GM23338 (cell line): ENCODE measurements around the gene CDCP1. TPM values are rescaled to one million over a fixed set of nuclear protein-coding genes. Genes with fewer than 3 reads are reported as not detected.

Experiments
- ATAC-seq: fragments of 200-7000 bp; cut with Tn5 transposase; 3 replicates; pipeline ENCODE4 v1.9.1; 2020
- DNase-seq: peaks from one replicate; pipeline ENCODE4 v3.0.0-alpha.2; 2015; ENCODE audit warnings: low spot score
- H2AFZ ChIP-seq: fragments of 200-600 bp; sonication (generic); 2 replicates; pipeline ENCODE4 v1.8.0; 2016; ENCODE audit warnings: antibody characterized with exemption, mild to moderate bottlenecking, moderate library complexity
- H3F3A ChIP-seq: fragments of 200-600 bp; sonication (generic); replicated peaks from 2 replicates; pipeline ENCODE4 v1.8.0; 2017; ENCODE audit warnings: antibody characterized with exemption, mixed run types, low read depth
- H3K27ac ChIP-seq: fragments of 200-600 bp; sonication (generic); 2 replicates; pipeline ENCODE4 v1.6.1; 2016; ENCODE audit warnings: low read depth
- H3K27me3 ChIP-seq: fragments of 200-600 bp; sonication (generic); 2 replicates; pipeline ENCODE4 v1.8.0; 2016; ENCODE audit warnings: mild to moderate bottlenecking, mixed run types, moderate library complexity; ENCODE audit not compliant: insufficient read depth
- H3K36me3 ChIP-seq: fragments of 200-600 bp; sonication (generic); 2 replicates; pipeline ENCODE4 v1.8.0; 2016; ENCODE audit warnings: mild to moderate bottlenecking; ENCODE audit not compliant: insufficient read depth
- H3K4me1 ChIP-seq: fragments of 200-600 bp; sonication (generic); 2 replicates; pipeline ENCODE4 v1.8.0; 2016; ENCODE audit warnings: mild to moderate bottlenecking, moderate library complexity; ENCODE audit not compliant: insufficient read depth
- H3K4me2 ChIP-seq: fragments of 200-600 bp; sonication (generic); 2 replicates; pipeline ENCODE4 v1.7.1; 2017; ENCODE audit warnings: mixed run types
- H3K4me3 ChIP-seq: fragments of 200-600 bp; sonication (generic); 2 replicates; pipeline ENCODE4 v1.6.1; 2016; ENCODE audit warnings: mixed run types
- H3K79me2 ChIP-seq: fragments of 200-600 bp; sonication (generic); replicated peaks from 2 replicates; pipeline ENCODE4 v1.8.0; 2017; ENCODE audit warnings: mild to moderate bottlenecking; ENCODE audit not compliant: insufficient read depth
- H3K9me2 ChIP-seq: fragments of 200-600 bp; sonication (generic); 2 replicates; pipeline ENCODE4 v1.8.0; 2017; ENCODE audit not compliant: insufficient read depth
- H4K20me1 ChIP-seq: fragments of 200-600 bp; sonication (generic); replicated peaks from 2 replicates; pipeline ENCODE4 v1.8.0; 2017; ENCODE audit warnings: mild to moderate bottlenecking; ENCODE audit not compliant: insufficient read depth
- H3K27ac Mint-ChIP-seq: 2 replicates; pipeline ENCODE4 v1.8.0; 2020; ENCODE audit warnings: inconsistent platforms, mild to moderate bottlenecking, moderate library complexity, mixed read lengths
- H3K27me3 Mint-ChIP-seq: 3 replicates; pipeline ENCODE4 v1.8.0; 2022; ENCODE audit warnings: low read depth, mild to moderate bottlenecking, moderate library complexity, mixed read lengths, inconsistent platforms; ENCODE audit not compliant: insufficient read depth, poor library complexity
- H3K36me3 Mint-ChIP-seq: 3 replicates; pipeline ENCODE4 v1.8.0; 2021; ENCODE audit warnings: low read depth, mild to moderate bottlenecking, inconsistent platforms, moderate library complexity, mixed read lengths
- H3K4me1 Mint-ChIP-seq: 3 replicates; pipeline ENCODE4 v1.8.0; 2020; ENCODE audit warnings: mild to moderate bottlenecking, inconsistent platforms, mixed read lengths
- H3K4me3 Mint-ChIP-seq: 3 replicates; pipeline ENCODE4 v1.8.0; 2021; ENCODE audit warnings: moderate library complexity, mild to moderate bottlenecking, inconsistent platforms, mixed read lengths
- H3K9me3 Mint-ChIP-seq: 3 replicates; pipeline ENCODE4 v1.8.0; 2020; ENCODE audit warnings: moderate library complexity, mild to moderate bottlenecking, inconsistent platforms, mixed read lengths
- CREB1 ChIP-seq: fragments of 250-450 bp; sonication (Bioruptor Pico); IDR thresholded peaks from 2 replicates; pipeline ENCODE4 v1.5.0; 2020; ENCODE audit warnings: low read depth, mild to moderate bottlenecking, moderate library complexity
- CTCF ChIP-seq, 2 experiments: fragments of 200-600 bp in 1 of 2; sonication (generic) in 1 of 2; conservative IDR thresholded peaks; 2 replicates each; pipeline versions ENCODE4 v1.5.1 to v1.6.1; 2016 to 2017; ENCODE audit warnings: antibody characterized with exemption in 2 of 2, low read depth in 2 of 2, mild to moderate bottlenecking in 2 of 2, moderate library complexity in 1 of 2
- ETS1 ChIP-seq: IDR thresholded peaks from 2 replicates; pipeline ENCODE4 v1.6.1; 2016; ENCODE audit warnings: antibody characterized with exemption
- EZH2 ChIP-seq: fragments of 200-600 bp; sonication (generic); IDR thresholded peaks from one replicate; pipeline ENCODE4 v1.8.0; 2017; ENCODE audit warnings: antibody characterized with exemption, mild to moderate bottlenecking, low read depth; ENCODE audit not compliant: unreplicated experiment
- EZH2phosphoT487 ChIP-seq: fragments of 200-600 bp; sonication (generic); IDR thresholded peaks from one replicate; pipeline ENCODE4 v1.8.1; 2018; ENCODE audit warnings: antibody characterized with exemption; ENCODE audit not compliant: unreplicated experiment
- JUNB ChIP-seq: IDR thresholded peaks from one replicate; pipeline ENCODE4 v1.6.1; 2016; ENCODE audit warnings: antibody characterized with exemption; ENCODE audit not compliant: unreplicated experiment
- NANOG ChIP-seq: IDR thresholded peaks from 2 replicates; pipeline ENCODE4 v1.6.1; 2016; ENCODE audit warnings: antibody characterized with exemption, borderline replicate concordance
- POLR2AphosphoS5 ChIP-seq: IDR thresholded peaks from 2 replicates; pipeline ENCODE4 v1.6.1; 2016; ENCODE audit warnings: antibody characterized with exemption, low read depth
- REST ChIP-seq: IDR thresholded peaks from one replicate; pipeline ENCODE4 v1.6.1; 2018; ENCODE audit warnings: antibody characterized with exemption; ENCODE audit not compliant: unreplicated experiment
- STAT1 ChIP-seq: IDR thresholded peaks from one replicate; pipeline ENCODE4 v1.6.1; 2016; ENCODE audit warnings: antibody characterized with exemption; ENCODE audit not compliant: unreplicated experiment
- ZNF114 ChIP-seq: fragments of 250-450 bp; sonication (Bioruptor Pico); IDR thresholded peaks from 2 replicates; pipeline ENCODE4 v1.5.0; 2020; ENCODE audit warnings: mild to moderate bottlenecking, moderate library complexity
- ZNF331 ChIP-seq: fragments of 250-450 bp; sonication (Bioruptor Pico); IDR thresholded peaks from 2 replicates; pipeline ENCODE4 v1.5.0; 2020; ENCODE audit warnings: low read depth, mild to moderate bottlenecking, moderate library complexity
- ZNF462 ChIP-seq: fragments of 250-450 bp; sonication (Bioruptor Pico); IDR thresholded peaks from 2 replicates; pipeline ENCODE4 v1.5.0; 2020; ENCODE audit warnings: mild to moderate bottlenecking, moderate library complexity
- polyA plus RNA-seq: library from polyadenylated mRNA; unstranded; fragments of >200 nt; fragmentation: Nextera tagmentation; extraction: Ambion mirVana; gene quantifications from 2 replicates; pipeline ENCODE4 v1.2.1, GENCODE V29; 2016
- total RNA-seq: library from RNA; depleted of rRNA; stranded (reverse); fragments of >200 nt; shearing (Covaris generic); gene quantifications from 2 replicates; pipeline ENCODE4 v1.2.3, GENCODE V29; 2014

The CDCP1 gene
- total and polyA plus RNA-seq, 2 experiments from 2014 or later = 7.7 to 20.1 TPM

- Mint-ChIP-seq H3K9me3 (no peaks in the 10 kb centered on the region), H3K4me1 (peaks cover 11% of the 10 kb centered on the region), H3K27me3 (peaks cover 18% of the 10 kb centered on the region), H3K4me3 (no peak overlapping the region), H3K27ac (no peak overlapping the region), H3K36me3 (no peaks in the 10 kb centered on the region)
- no peak for TF ChIP-seq NANOG
- no peak for TF ChIP-seq POLR2AphosphoS5
- no peak for TF ChIP-seq EZH2
- TF ChIP-seq REST = no peak
- no peak for TF ChIP-seq ZNF331
- TF ChIP-seq ETS1 = no peak
- no peak for TF ChIP-seq ZNF462 (CRISPR knock-in tag)
- no peak for TF ChIP-seq EZH2phosphoT487
- no peak for TF ChIP-seq CREB1 (CRISPR knock-in tag)
- TF ChIP-seq JUNB = no peak
- no peak for TF ChIP-seq STAT1
- no peak for TF ChIP-seq ZNF114 (CRISPR knock-in tag)
- TF ChIP-seq CTCF (conservative IDR thresholded peaks at IDR 0.05; ENCODE audit: low read depth in 2 of 2) = no peak
- Histone ChIP-seq H2AFZ (no peak overlapping the region), H3K27me3 (no peaks in the 10 kb centered on the region), H4K20me1 (no peaks in the 10 kb centered on the region), H3K4me3 (no peak overlapping the region), H3K4me2 (no peak overlapping the region), H3K4me1 (peaks cover 15% of the 10 kb centered on the region; the same call in 1 of the 2 replicates), H3K36me3 (no peaks in the 10 kb centered on the region), H3F3A (no peaks in the 10 kb centered on the region), H3K9me2 (no peaks in the 10 kb centered on the region), H3K27ac (no peak overlapping the region), H3K79me2 (no peaks in the 10 kb centered on the region)
- ATAC-seq = no peak
- DNase-seq = no peak
These were observed 38.9 kb upstream of the CDCP1 start for GRCh38 chr3:45185052-45185451.
